ENCODE data around the gene DNAH10.

Gene DNAH10

GRCh38 chr12:123889848-123890535 lies 127.9 kb downstream of the DNAH10 start:
- DNase-seq: no peak

GRCh38 chr12:123890536-123890902 lies 128.4 kb downstream of the DNAH10 start:
- DNase-seq: no peak

- no peak for DNase-seq
Observed at GRCh38 chr12:123891011-123891410, 128.9 kb downstream of the DNAH10 start.

GRCh38 chr12:123891516-123892179 lies 129.5 kb downstream of the DNAH10 start:
- DNase-seq: no peak

GRCh38 chr12:123892180-123892559 lies 130.1 kb downstream of the DNAH10 start:
- no peak for DNase-seq

GRCh38 chr12:123892853-123893252 lies 130.8 kb downstream of the DNAH10 start:
- no peak for DNase-seq

- DNase-seq: no peak
Observed at GRCh38 chr12:123893276-123893675, 131.2 kb downstream of the DNAH10 start.

GRCh38 chr12:123894823-123895345 lies 132.8 kb downstream of the DNAH10 start:
- no peak for DNase-seq

GRCh38 chr12:123895451-123895850 lies 133.3 kb downstream of the DNAH10 start:
- DNase-seq: peak in 1 of 2 donors; percentile 62

GRCh38 chr12:123896767-123897166 lies 134.7 kb downstream of the DNAH10 start:
- DNase-seq: no peak

GRCh38 chr12:123897221-123897620 lies 135.1 kb downstream of the DNAH10 start:
- no peak for DNase-seq

- no peak for DNase-seq
Observed at GRCh38 chr12:123898673-123899072, 136.6 kb downstream of the DNAH10 start.

- DNase-seq: no peak
Observed at GRCh38 chr12:123899368-123899767, 137.3 kb downstream of the DNAH10 start.

- no peak for DNase-seq
Observed at GRCh38 chr12:123900871-123901376, 138.8 kb downstream of the DNAH10 start.

- no peak for DNase-seq
Observed at GRCh38 chr12:123902821-123903220, 140.7 kb downstream of the DNAH10 start.

- no peak for DNase-seq
Observed at GRCh38 chr12:123903301-123904065, 141.4 kb downstream of the DNAH10 start.

- DNase-seq: peak; percentile 35 to 63
Observed at GRCh38 chr12:123905319-123905925, 143.3 kb downstream of the DNAH10 start.

- DNase-seq: no peak
Observed at GRCh38 chr12:123906711-123907420, 144.8 kb downstream of the DNAH10 start.

- no peak for DNase-seq
Observed at GRCh38 chr12:123907726-123908476, 145.8 kb downstream of the DNAH10 start.

GRCh38 chr12:123908884-123909725 lies 147.0 kb downstream of the DNAH10 start:
- no peak for DNase-seq

- no peak for DNase-seq
Observed at GRCh38 chr12:123910057-123910456, 148.0 kb downstream of the DNAH10 start.
